ENCODE data around the gene ARL11. TPM values are rescaled to one million over a fixed set of nuclear protein-coding genes. Genes with fewer than 3 reads are reported as not detected.
A peak's percentile ranks its signal among the peaks of the same experiment; 100 is the strongest.

ARL11 gene
- total RNA-seq, 2 experiments from 2014 or later, result 2.1 to 2.3 TPM

- POLR2A ChIA-PET, result no interaction called here
- DNase-seq, result no peak
- no peaks in the 10 kb centered on the region for H3K27me3 Mint-ChIP-seq
- no peak overlapping the region for H3K27ac Mint-ChIP-seq
- no peaks in the 10 kb centered on the region for H3K36me3 Mint-ChIP-seq (ENCODE audit: low read depth)
- H3K4me1 Mint-ChIP-seq, result peaks cover 30% of the 10 kb centered on the region
- CTCF ChIA-PET, result no interaction called here
- H3K4me3 Mint-ChIP-seq, result no peak overlapping the region
- no peaks in the 10 kb centered on the region for H3K9me3 Mint-ChIP-seq
Measured at GRCh38 chr13:49638744-49639072, 10.4 kb downstream of the ARL11 start.

DNA sequence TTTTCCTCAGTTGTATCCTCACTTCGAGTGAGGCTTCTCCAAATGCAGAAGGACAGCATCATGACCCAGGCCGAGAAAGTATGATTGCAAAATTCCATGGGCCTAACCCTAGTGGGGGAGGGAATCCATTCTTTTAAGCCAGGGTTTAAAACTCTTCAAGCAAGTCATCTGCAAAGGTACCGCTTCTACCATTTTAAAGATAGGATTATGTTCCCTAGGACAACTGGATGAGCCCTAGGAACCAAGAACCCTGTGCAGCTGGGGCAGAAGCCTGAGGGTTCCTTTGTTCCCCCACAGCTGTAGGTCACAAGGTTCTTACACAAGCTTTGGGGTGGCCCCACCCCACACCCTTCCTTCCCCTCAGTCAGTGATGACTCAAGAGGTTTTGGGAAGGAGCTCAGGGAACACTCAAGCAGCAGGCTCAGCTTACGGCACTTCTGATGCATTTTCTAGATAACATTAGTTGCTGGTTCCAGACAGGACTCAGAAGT lies 13.5 kb downstream of the ARL11 start:
- Mint-ChIP-seq H3K4me3 (no peak overlapping the region), H3K27me3 (no peaks in the 10 kb centered on the region), H3K27ac (peak overlapping the region; percentile 41), H3K9me3 (no peaks in the 10 kb centered on the region), H3K4me1 (peaks cover 22% of the 10 kb centered on the region), H3K36me3 (ENCODE audit: low read depth) (no peaks in the 10 kb centered on the region)
- POLR2A ChIA-PET, result no interaction called here
- DNase-seq, result no peak
- CTCF ChIA-PET, result interaction anchor here (0.6 to 1.3 kb wide), 2 partner anchors 167 to 204 kb away, joined by 3 read pairs; no protein-coding TSS in a partner anchor

DNA sequence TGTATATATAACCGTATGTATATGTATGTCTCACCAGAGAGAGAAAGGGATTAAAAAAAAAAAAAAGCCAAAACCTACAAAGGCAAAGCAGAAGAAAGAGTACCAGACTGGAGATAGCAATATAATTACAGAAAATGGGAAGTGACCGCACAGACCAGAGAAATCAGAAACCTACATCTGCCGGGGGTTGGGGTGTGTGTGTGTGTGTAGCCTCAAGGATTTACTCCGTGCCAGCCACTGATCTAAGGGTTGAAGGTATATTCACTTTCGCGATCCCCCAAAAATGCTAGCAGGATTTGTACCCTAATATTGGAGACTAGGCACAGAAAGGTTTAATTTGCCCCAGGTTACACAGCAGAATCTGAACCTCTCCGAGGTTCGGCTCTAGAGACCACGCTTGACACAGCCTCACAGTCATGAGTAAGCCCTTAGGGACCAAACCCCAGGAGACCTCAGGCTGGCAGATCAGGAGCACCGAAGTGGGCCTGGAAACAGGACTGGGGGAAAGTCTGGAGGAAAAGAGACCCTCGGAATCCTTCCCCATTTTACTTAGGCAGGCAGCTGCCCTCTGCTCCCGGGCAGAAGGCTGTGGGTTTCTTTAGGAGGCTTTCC lies 14.8 kb downstream of the ARL11 start:
- Mint-ChIP-seq H3K4me1 (peaks cover 22% of the 10 kb centered on the region), H3K27me3 (no peaks in the 10 kb centered on the region), H3K27ac (peak overlapping the region; percentile 19), H3K9me3 (no peaks in the 10 kb centered on the region), H3K4me3 (no peak overlapping the region), H3K36me3 (ENCODE audit: low read depth) (no peaks in the 10 kb centered on the region)
- no peak for DNase-seq
- ChIA-PET CTCF (interaction anchor here (0.6 to 0.7 kb wide), 2 partner anchors 37 to 173 kb away, joined by 3 to 6 read pairs; no protein-coding TSS in a partner anchor), POLR2A (no interaction called here)

- ChIA-PET CTCF (interaction anchor here (0.5 kb wide), 1 partner anchor 266 kb away, joined by 3 read pairs; no protein-coding TSS in a partner anchor), POLR2A (no interaction called here)
- Mint-ChIP-seq H3K36me3 (ENCODE audit: low read depth) (no peaks in the 10 kb centered on the region), H3K4me3 (no peak overlapping the region), H3K27me3 (no peaks in the 10 kb centered on the region), H3K9me3 (no peaks in the 10 kb centered on the region), H3K4me1 (peaks cover 22% of the 10 kb centered on the region), H3K27ac (peak overlapping the region; percentile 26)
- peak; percentile 9 for DNase-seq
Measured at GRCh38 chr13:49645451-49645850, 17.1 kb downstream of the ARL11 start.

DNA sequence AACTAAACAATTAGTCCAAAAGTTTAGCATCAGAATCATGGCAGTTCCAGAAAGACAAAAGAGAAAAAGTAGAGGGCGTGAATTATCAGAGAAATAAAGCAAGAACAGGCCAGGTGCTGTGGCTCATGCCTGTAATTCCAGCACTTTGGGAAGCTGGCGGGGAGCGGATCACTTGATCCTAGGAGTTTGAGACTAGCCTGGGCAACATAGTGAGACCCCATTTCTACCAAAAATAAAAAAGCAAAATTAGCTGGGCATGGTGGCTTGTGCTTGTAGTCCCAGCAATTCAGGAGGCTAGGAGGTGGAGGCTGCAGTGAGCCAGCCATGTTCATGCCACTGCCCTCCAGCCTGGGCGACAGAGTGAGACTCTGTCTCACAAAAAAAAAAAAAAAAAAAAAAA lies 18.4 kb downstream of the ARL11 start:
- Mint-ChIP-seq H3K4me1 (peaks cover 22% of the 10 kb centered on the region), H3K4me3 (no peak overlapping the region), H3K36me3 (ENCODE audit: low read depth) (no peaks in the 10 kb centered on the region), H3K27me3 (no peaks in the 10 kb centered on the region), H3K27ac (no peak overlapping the region), H3K9me3 (no peaks in the 10 kb centered on the region)
- ChIA-PET POLR2A (interaction anchor here (0.7 kb wide), 1 partner anchor 13 kb away, joined by 4 read pairs; no protein-coding TSS in a partner anchor), CTCF (no interaction called here)
- DNase-seq, result no peak

GRCh38 chr13:49649244-49649962 lies 21.1 kb downstream of the ARL11 start:
- H3K4me1 Mint-ChIP-seq, result peaks cover 14% of the 10 kb centered on the region
- no peaks in the 10 kb centered on the region for H3K27me3 Mint-ChIP-seq
- no peaks in the 10 kb centered on the region for H3K36me3 Mint-ChIP-seq (ENCODE audit: low read depth)
- no peaks in the 10 kb centered on the region for H3K9me3 Mint-ChIP-seq
- no peak for DNase-seq
- H3K27ac Mint-ChIP-seq, result no peak overlapping the region
- ChIA-PET POLR2A (no interaction called here), CTCF (interaction anchor here (0.7 kb wide), 1 partner anchor 328 kb away, joined by 3 read pairs; no protein-coding TSS in a partner anchor)
- no peak overlapping the region for H3K4me3 Mint-ChIP-seq

DNA sequence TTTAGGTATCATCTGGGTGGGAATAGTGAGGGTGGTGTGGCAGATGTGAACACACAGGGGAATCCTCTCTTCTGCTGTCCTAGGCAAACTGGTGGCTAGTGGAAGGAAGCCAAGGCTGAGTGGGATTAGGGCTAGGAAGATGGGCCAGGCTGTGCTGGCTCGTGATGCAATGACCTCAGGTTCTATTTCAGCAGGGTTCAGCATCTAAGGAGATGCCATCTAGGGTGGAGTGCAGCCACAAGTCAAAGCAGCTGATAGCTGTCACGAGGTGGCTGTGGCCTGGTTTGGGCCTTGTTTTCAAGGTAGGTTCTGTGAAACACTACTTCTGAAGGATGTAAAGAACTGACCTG lies 21.6 kb downstream of the ARL11 start:
- ChIA-PET POLR2A (no interaction called here), CTCF (no interaction called here)
- Mint-ChIP-seq H3K4me1 (peaks cover 9% of the 10 kb centered on the region), H3K27ac (no peak overlapping the region), H3K4me3 (no peak overlapping the region), H3K27me3 (no peaks in the 10 kb centered on the region), H3K9me3 (no peaks in the 10 kb centered on the region), H3K36me3 (ENCODE audit: low read depth) (no peaks in the 10 kb centered on the region)
- DNase-seq, result no peak

DNA sequence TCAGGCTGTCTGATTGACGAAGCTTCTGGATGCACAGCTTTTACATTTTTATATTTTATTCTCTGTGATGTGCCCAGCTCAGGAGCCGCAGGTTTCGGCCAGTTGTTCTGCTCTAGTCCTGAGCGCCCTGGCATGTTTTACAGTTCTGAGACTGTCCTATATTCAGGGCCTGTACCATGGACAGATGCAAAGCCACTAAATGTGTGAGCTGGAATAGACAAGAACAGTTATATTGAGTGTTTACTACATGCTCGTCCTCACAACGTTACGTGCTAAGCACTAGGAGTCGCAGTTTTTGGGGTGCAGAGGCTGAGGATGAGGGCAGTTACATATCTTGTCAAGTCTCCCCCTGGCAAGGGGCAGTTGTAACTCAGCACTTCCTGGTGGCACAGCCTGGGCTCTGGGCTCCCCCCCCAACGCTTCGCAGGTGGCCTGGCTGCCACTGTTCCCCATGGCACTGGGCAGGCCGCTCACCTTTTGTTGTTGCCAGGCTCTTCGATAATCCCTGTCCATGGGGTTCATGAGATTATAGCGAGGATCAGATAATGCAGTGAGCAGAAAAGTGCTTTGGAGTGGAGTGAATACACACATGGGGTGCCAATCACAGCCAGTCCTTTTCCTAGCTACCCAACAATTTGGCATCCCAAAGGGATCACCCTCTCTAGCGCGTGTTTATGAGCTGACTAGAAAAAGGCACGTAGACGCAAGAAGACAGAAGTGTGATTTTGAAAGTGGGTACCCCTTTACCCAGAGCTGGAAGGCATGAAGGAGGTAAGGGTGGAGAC lies 23.5 kb downstream of the ARL11 start:
- Mint-ChIP-seq H3K27me3 (no peaks in the 10 kb centered on the region), H3K4me1 (no peaks in the 10 kb centered on the region), H3K27ac (no peak overlapping the region), H3K36me3 (ENCODE audit: low read depth) (no peaks in the 10 kb centered on the region), H3K4me3 (no peak overlapping the region), H3K9me3 (no peaks in the 10 kb centered on the region)
- DNase-seq, result no peak
- CTCF ChIA-PET, result interaction anchor here (1.3 to 2.1 kb wide), 2 partner anchors 22 to 35 kb away, joined by 3 to 5 read pairs; no protein-coding TSS in a partner anchor
- POLR2A ChIA-PET, result no interaction called here

GRCh38 chr13:49652355-49653305 lies 24.3 kb downstream of the ARL11 start:
- no peak overlapping the region for H3K4me3 Mint-ChIP-seq
- no peaks in the 10 kb centered on the region for H3K27me3 Mint-ChIP-seq
- CTCF ChIA-PET, result interaction anchor here (1.3 to 2.1 kb wide), 2 partner anchors 23 to 35 kb away, joined by 3 to 5 read pairs; no protein-coding TSS in a partner anchor

DNA sequence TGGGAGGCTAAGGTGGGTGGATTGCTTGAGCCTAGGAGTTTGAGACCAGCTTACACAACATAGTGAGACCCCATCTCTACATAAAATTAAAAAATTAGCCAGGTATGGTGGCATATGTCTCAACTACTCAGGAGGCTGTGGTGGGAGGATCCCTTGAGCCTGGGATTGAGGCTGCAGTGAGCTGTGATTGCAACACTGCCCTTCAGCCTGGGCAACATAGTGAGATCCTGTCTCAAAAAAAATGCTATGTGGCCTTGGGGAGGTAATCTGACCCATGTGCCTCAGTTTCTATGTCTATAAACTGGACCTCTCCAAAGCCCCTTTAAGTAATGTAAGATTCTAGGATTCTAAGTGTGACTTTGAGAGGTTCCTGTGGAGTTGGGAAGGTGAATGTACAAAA lies 25.2 kb downstream of the ARL11 start:
- no peaks in the 10 kb centered on the region for H3K36me3 Mint-ChIP-seq (ENCODE audit: low read depth)
- CTCF ChIA-PET, result no interaction called here
- no peaks in the 10 kb centered on the region for H3K27me3 Mint-ChIP-seq
- H3K4me3 Mint-ChIP-seq, result no peak overlapping the region
- DNase-seq, result no peak
- H3K4me1 Mint-ChIP-seq, result no peaks in the 10 kb centered on the region
- POLR2A ChIA-PET, result no interaction called here
- no peak overlapping the region for H3K27ac Mint-ChIP-seq
- no peaks in the 10 kb centered on the region for H3K9me3 Mint-ChIP-seq

More at GRCh38 chr13:49652355-49653305, 24.3 kb downstream of the ARL11 start:
- Mint-ChIP-seq H3K36me3 (ENCODE audit: low read depth) (no peaks in the 10 kb centered on the region), H3K9me3 (no peaks in the 10 kb centered on the region), H3K4me1 (no peaks in the 10 kb centered on the region), H3K27ac (no peak overlapping the region)
- DNase-seq, result peak; percentile 25
- POLR2A ChIA-PET, result no interaction called here

DNA sequence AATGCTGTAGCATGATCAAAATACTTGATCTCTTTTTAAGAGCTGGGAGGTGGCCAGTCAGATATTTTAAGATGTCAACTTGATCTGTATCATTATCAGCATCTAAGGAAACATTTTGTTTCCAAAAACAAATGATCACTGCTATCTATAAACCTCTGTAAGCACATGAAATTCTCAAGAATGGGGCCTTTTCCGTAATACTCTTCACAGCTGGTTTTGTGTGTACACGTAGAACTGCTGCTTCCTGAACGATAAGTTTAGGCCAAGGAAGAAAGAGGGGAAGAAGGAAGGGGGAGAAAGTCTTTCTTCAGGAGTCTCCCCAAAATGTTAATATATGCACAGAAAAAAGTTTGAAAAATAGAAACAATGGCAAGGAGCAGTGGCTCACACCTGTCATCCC lies 25.7 kb downstream of the ARL11 start:
- ChIA-PET CTCF (no interaction called here), POLR2A (no interaction called here)
- H3K27ac Mint-ChIP-seq, result no peak overlapping the region
- no peaks in the 10 kb centered on the region for H3K4me1 Mint-ChIP-seq
- DNase-seq, result no peak
- no peak overlapping the region for H3K4me3 Mint-ChIP-seq
- H3K9me3 Mint-ChIP-seq, result no peaks in the 10 kb centered on the region
- no peaks in the 10 kb centered on the region for H3K36me3 Mint-ChIP-seq (ENCODE audit: low read depth)
- H3K27me3 Mint-ChIP-seq, result no peaks in the 10 kb centered on the region

DNA sequence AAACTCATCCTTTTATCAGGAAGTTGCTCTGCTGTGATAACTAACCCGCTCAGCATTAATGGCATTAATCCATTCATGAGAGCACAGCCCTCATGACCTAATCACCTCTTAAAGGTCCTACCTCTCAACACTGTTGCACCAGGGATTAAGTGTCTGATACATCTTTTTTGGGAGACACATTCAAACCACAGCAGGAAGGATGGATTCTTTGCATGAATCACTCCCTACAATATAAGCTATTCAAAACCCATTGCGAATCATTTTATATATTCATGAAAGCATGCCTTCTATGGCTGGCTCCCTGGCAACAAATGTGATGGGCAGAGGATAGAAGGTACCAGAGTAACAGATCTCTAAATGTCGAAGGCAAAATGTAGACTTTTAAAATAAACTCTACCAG lies 27.6 kb downstream of the ARL11 start:
- no peak overlapping the region for H3K27ac Mint-ChIP-seq
- CTCF ChIA-PET, result no interaction called here

More for the DNA sequence above, 27.6 kb downstream of the ARL11 start:
- POLR2A ChIA-PET, result no interaction called here
- H3K36me3 Mint-ChIP-seq (ENCODE audit: low read depth), result peaks cover 2% of the 10 kb centered on the region
- no peak overlapping the region for H3K4me3 Mint-ChIP-seq
- no peak for DNase-seq
- H3K4me1 Mint-ChIP-seq, result no peaks in the 10 kb centered on the region
- H3K9me3 Mint-ChIP-seq, result no peaks in the 10 kb centered on the region
- H3K27me3 Mint-ChIP-seq, result no peaks in the 10 kb centered on the region

Data from activated CD4-positive, alpha-beta T cell treated with anti-CD3 and anti-CD28 coated beads, Interleukin-2, amount 10 ng/mL, durations not matched to agents 7 days and 5 days (primary cell).